ENCODE measurements around the gene ZNF787. TPM values are rescaled to one million over a fixed set of nuclear protein-coding genes. Genes with fewer than 3 reads are reported as not detected.

The ZNF787 gene
- total RNA-seq, 4 donors from 2014 or later, result 7.8 to 21.3 (median 14.2) TPM

DNA sequence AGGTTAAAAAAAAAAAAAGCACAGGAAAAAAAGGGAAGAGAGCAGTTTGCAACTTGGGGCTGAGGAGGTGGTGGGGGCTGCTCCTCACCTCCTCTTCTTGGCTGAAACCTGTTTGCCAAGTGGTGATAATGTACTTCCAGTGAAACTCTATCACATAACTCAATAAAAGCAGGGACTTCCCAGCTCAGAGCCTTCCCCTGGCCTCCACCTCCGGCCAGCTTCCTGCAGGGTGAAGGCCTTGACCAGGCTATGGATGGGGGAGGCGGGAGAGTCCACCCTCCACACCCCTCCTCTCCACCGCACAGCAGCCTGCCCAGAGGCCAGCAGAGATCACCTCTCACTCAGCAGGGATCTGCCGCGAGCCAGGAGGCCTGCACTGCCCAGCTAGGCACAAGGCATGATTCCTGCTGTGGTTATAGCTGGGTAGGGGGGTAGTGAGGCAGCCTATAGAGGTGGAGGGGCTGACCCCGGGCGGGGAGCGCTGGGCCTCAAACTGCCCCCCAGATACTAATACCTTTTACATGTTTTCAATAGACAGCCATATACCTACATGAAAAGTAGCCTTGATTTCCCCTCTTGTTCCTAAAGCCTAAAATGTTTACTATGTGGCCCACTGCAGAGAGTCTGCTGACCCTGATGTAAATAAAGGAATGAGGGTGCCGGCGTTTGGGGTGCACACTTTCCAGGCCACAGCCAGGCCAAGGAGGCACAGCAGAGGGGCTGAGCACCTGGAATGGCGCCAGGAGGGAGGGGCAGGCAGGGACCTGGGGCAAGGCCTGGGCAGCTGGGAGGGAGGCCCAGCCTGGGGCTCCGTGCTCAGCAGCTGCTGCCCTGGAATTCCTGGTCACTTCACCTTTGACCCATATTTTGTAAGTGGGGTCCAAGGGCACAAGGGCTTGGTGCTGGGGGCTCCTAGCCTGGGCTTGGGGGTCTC is 10.3 kb downstream of the ZNF787 start:
- WGBS, 2 donors, result 26 to 28% methylated on average over 3 to 9 of the region's 12 CpGs
- TF ChIP-seq, protein P1, sequence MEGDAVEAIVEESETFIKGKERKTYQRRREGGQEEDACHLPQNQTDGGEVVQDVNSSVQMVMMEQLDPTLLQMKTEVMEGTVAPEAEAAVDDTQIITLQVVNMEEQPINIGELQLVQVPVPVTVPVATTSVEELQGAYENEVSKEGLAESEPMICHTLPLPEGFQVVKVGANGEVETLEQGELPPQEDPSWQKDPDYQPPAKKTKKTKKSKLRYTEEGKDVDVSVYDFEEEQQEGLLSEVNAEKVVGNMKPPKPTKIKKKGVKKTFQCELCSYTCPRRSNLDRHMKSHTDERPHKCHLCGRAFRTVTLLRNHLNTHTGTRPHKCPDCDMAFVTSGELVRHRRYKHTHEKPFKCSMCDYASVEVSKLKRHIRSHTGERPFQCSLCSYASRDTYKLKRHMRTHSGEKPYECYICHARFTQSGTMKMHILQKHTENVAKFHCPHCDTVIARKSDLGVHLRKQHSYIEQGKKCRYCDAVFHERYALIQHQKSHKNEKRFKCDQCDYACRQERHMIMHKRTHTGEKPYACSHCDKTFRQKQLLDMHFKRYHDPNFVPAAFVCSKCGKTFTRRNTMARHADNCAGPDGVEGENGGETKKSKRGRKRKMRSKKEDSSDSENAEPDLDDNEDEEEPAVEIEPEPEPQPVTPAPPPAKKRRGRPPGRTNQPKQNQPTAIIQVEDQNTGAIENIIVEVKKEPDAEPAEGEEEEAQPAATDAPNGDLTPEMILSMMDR (IDR thresholded peaks at IDR 0.05), result no peak
- TF ChIP-seq POLR2A (IDR thresholded peaks at IDR 0.05), result no peak
- peak; percentile 58 to 64 for DNase-seq

DNA sequence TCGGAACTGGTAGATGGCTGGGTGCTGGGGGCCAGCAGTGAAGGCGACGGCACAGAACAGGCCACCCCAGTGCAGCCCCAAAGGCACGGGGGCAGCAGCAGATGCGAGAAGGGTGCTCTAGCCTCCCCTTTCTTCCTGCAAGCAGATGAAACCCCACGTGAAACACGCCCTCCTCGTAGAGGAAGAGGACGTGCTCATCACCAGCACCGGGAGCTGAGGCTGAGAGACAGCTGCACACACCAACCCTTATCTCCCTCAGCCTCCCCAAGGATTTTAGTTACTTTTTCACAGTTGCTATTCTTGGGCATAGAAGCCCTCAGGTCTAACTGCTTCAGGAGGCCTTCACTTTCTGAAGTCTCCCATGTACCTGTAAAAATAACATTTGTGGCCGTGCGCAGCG is 11.9 kb downstream of the ZNF787 start:
- intact Hi-C loops (cut with DNase I), result no loop called here
- TF ChIP-seq, protein P1 (IDR thresholded peaks at IDR 0.05), result no peak
- TF ChIP-seq POLR2A (IDR thresholded peaks at IDR 0.05), result no peak
- no peaks in the 10 kb centered on the region for H3K36me3 ChIP-seq
- H3K27me3 ChIP-seq, result no peaks in the 10 kb centered on the region
- peak overlapping the region in 2 of 3 donors; percentile 62 to 85 for H3K27ac ChIP-seq
- peaks cover 63 to 95% of the 10 kb centered on the region in 2 donors for H3K4me1 ChIP-seq
- H3K4me3 ChIP-seq (replicated peaks in 1 of 3), result no peak overlapping the region
- H3K9me3 ChIP-seq, result no peaks in the 10 kb centered on the region
- DNase-seq, result no peak
- WGBS, 2 donors, result 53% methylated on average over 11 to 13 of the region's 13 CpGs

More for the DNA sequence above, 10.3 kb downstream of the ZNF787 start:
- peaks cover 53 to 90% of the 10 kb centered on the region in 2 donors for H3K4me1 ChIP-seq
- H3K9me3 ChIP-seq, result no peaks in the 10 kb centered on the region
- H3K27ac ChIP-seq, result peak overlapping the region; percentile 50 to 79 (median 61)
- intact Hi-C loops (cut with DNase I), result no loop called here
- no peak overlapping the region for H3K4me3 ChIP-seq (replicated peaks in 1 of 3)
- no peaks in the 10 kb centered on the region for H3K36me3 ChIP-seq
- H3K27me3 ChIP-seq, result no peaks in the 10 kb centered on the region

DNA sequence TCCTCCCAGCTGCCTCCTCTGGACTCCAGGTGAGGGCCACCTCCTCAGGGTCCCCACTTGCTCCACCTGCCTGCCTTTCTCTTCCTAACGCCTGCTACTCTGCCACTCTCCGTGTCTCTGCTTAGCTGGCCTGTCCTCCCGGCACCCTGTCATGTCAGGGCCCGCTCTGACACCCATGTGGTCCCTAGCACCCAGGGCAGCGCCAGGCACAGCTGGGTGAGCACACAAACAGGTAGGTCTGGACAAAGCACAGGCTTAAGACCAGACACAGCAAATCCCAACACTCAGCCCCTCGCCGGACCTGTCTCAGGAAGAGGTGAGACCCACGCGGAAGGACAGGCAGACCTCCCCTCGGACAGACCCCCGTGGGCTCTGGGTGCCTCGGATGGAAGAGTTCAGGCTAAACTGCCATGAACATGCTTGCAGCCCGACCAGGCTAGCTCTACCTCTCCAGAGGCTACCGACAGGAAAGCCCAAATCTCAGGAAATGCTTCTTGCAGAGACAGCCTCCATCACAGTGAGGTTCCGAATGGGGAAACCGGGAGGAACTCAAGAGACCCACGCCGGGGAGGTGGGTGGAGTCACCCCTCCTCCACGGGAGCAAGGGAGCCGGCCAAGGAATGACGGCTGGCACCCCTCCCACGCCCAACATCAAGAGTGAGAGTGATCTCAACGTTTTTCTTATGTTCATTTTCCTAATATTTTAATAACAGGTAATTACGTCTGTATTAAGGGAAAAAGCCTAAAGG is 12.5 kb downstream of the ZNF787 start:
- Histone ChIP-seq H3K36me3 (no peaks in the 10 kb centered on the region), H3K27me3 (no peaks in the 10 kb centered on the region), H3K4me3 (replicated peaks in 1 of 3) (no peak overlapping the region), H3K4me1 (peaks cover 63 to 91% of the 10 kb centered on the region in 2 donors), H3K9me3 (no peaks in the 10 kb centered on the region), H3K27ac (peak overlapping the region; percentile 41 to 85 (median 62))
- no peak for TF ChIP-seq POLR2A (IDR thresholded peaks at IDR 0.05)
- TF ChIP-seq, protein P1 (IDR thresholded peaks at IDR 0.05), result no peak
- intact Hi-C loops (cut with DNase I), result no loop called here
- DNase-seq, result peak; percentile 72 to 78
- 29 to 31% methylated on average over 14 to 23 of the region's 24 CpGs for WGBS, 2 donors

DNA sequence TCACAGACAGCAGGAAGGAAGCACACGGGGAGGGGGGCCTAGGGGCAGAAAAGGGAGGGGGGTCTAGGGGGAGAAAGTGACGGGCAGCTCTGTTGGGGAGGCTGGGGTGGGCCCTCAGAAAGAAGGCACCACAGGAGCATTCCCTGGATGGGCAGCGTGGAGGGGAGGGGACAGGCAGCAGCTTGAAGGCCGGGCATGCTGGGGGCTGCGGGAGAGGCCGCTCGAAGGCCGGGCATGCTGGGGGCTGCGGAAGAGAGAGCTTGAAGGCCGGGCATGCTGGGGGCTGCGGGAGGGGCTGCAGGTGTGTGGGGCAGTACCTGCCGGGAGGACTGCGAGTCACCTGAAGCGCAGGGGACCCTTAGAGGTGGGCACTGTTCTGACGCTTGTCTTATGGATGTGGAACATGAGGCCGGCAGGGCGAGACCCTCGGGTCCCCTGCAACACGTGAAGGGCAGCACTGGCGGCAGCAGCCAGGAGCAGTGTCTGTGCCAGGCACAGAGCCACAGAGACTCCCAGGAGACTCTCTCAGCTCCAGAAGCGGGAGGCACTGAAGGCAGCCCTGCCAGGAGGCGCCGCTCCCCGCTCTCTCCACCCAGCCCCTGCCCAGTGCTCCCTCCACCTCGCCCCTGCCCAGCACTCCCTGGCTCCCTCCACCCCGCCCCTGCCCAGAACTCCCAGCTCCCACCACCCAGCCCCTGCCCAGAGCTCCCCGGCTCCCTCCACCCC is 13.3 kb downstream of the ZNF787 start:
- intact Hi-C loops (cut with DNase I), result no loop called here
- TF ChIP-seq, protein P1 (IDR thresholded peaks at IDR 0.05), result no peak
- no peak for TF ChIP-seq POLR2A (IDR thresholded peaks at IDR 0.05)
- 62 to 65% methylated on average over 21 to 25 of the region's 27 CpGs for WGBS, 2 donors
- H3K27me3 ChIP-seq, result no peaks in the 10 kb centered on the region
- H3K4me3 ChIP-seq (replicated peaks in 1 of 3), result no peak overlapping the region
- no peaks in the 10 kb centered on the region for H3K9me3 ChIP-seq
- peaks cover 60 to 83% of the 10 kb centered on the region in 2 donors for H3K4me1 ChIP-seq
- DNase-seq, result peak; percentile 60 to 62
- H3K27ac ChIP-seq, result peak overlapping the region; percentile 41 to 85 (median 62)
- H3K36me3 ChIP-seq, result peaks cover 0 to 2% of the 10 kb centered on the region in 2 donors

All from thyroid gland (tissue), 4 donors.